Heart left ventricle (tissue), 16 donors: ENCODE results near the gene SEMG2. TPM values are rescaled to one million over a fixed set of nuclear protein-coding genes. Genes with fewer than 3 reads are reported as not detected.

Source experiments
- ATAC-seq, 4 donors: fragments of 200-7000 bp; cut with Tn5 transposase; one replicate each; pipeline ENCODE4 v1.9.1; 2020 to 2022; ENCODE audit warnings: moderate library complexity in 4 of 4, mild to moderate bottlenecking in 3 of 4, moderate number of reproducible peaks in 1 of 4
- DNase-seq, 5 donors: peaks; one replicate each; pipeline ENCODE4 v3.0.0-alpha.2; 2020
- H3K27ac ChIP-seq, 12 donors: fragments of 200-600 bp; sonication (generic) in 4 of 12; one replicate each; pipeline versions ENCODE4 v1.5.0 to v1.8.0; 2016 to 2022; ENCODE audit warnings: mild to moderate bottlenecking in 2 of 12
- H3K27me3 ChIP-seq, 9 donors: fragments of 200-600 bp; sonication (generic) in 2 of 9; one replicate each; pipeline versions ENCODE4 v1.5.1 to v1.8.0; 2016 to 2022; ENCODE audit warnings: mild to moderate bottlenecking in 3 of 9
- H3K36me3 ChIP-seq, 9 donors: fragments of 200-600 bp; sonication (generic) in 2 of 9; one replicate each; pipeline versions ENCODE4 v1.5.0 to v1.8.0; 2018 to 2022; ENCODE audit warnings: mild to moderate bottlenecking in 2 of 9
- H3K4me1 ChIP-seq, 12 donors: fragments of 200-600 bp; sonication (generic) in 4 of 12; one replicate each; pipeline versions ENCODE4 v1.5.0 to v1.8.0; 2016 to 2022; ENCODE audit warnings: mild to moderate bottlenecking in 3 of 12
- H3K4me3 ChIP-seq, 12 donors: fragments of 200-600 bp; sonication (generic) in 4 of 12; one replicate each; pipeline versions ENCODE4 v1.5.0 to v1.8.0; 2017 to 2022; ENCODE audit warnings: mild to moderate bottlenecking in 9 of 12, moderate library complexity in 4 of 12
- H3K9me3 ChIP-seq, 12 donors: fragments of 200-600 bp; sonication (generic) in 4 of 12; one replicate each; pipeline versions ENCODE4 v1.5.0 to v1.8.0; 2016 to 2022; ENCODE audit warnings: mild to moderate bottlenecking in 1 of 12
- POLR2A ChIP-seq, 2 donors: fragments of 450-650 bp; IDR thresholded peaks; one replicate each; pipeline ENCODE4 v1.6.1; 2017; ENCODE audit warnings: antibody characterized with exemption in 2 of 2, mild to moderate bottlenecking in 2 of 2, moderate library complexity in 2 of 2
- WGBS, 4 donors: extraction: QIAGEN DNeasy Blood & Tissue Kit in 2 of 4; methylation state at CpG; one replicate each; pipeline versions ENCODE4 v1.1.5 to v1.1.7; 2013 to 2018; 5-methylcytosine and 5-hydroxymethylcytosine counted together
- intact Hi-C, 10 donors: fragments of 100-400 bp; cut with DNase I; formaldehyde crosslinking; loops; one replicate each; pipeline versions ENCODE4 v1.11.1 to v1.14.2; 2022
- polyA plus RNA-seq, 2 donors: library from polyadenylated mRNA; stranded (reverse); fragments of 200-250 nt; gene quantifications; one replicate each; pipeline ENCODE4 v1.2.3, GENCODE V29; 2013
- total RNA-seq, 9 donors: library from RNA; depleted of rRNA in 2 of 9; stranded (reverse); fragments of >200 nt in 2 of 9; fragmentation: NEBNext Ultra II Directional in 3 of 9; extraction: Animal tissue kit (Norgen Biotek cat#: 25700) in 3 of 9; gene quantifications; one replicate each; pipeline versions ENCODE4 v1.1.0 to v1.2.4, GENCODE V29; 2016 to 2023
- TF ChIP-seq, protein P1 (sequence below), 12 donors: fragments of 200-600 bp; sonication (generic) in 4 of 12; IDR thresholded peaks; one replicate each; pipeline versions ENCODE4 v1.5.0 to v1.8.0; 2018 to 2022; ENCODE audit warnings: antibody characterized with exemption in 12 of 12, mild to moderate bottlenecking in 5 of 12
- donor health status: ischemic (EF 13 %, LVEDD 7.1; RV severe dilation, severe dysfunction).
- donor health status: healthy with polysubstance abuse.
- donor health status: DM: no; HTN: yes; CAD: no.
- donor health status: DM: no; HTN: no; CAD: no.
- donor health status: ischemic (EF 25% LVEDD 6.9; RV normal size, moderate dysfunction).
- donor health status: ischemic (EF 25% LVEDD 5.7; RV mildly dilated, moderate dysfunction).
- donor health status: healthy.
- donor health status: DM: yes; HTN: yes; CAD: no.
- donor health status: ischemic (EF 35%, LVEDD 5.7; RV mildly dilated, moderate dysfunction).
- donor health status: nonischemic (EF 11% LVEDD 7.7; RV severe dilation, severe dysfunction).
- donor health status: DM: yes; HTN: yes; CAD: no.
- donor health status: PGD.
- donor health status: ischemic (EF 29% LVEDD 5.4; RV normal size, mild dysfunction).
- donor health status: nonischemic (EF 23%, LVEDD 6.1; RV moderate dilation, normal function).

SEMG2 gene
- total and polyA plus RNA-seq, 11 donors, result not detected

- no peaks in the 10 kb centered on the region for H3K36me3 ChIP-seq
- DNase-seq (no peak), ATAC-seq (no peak)
- intact Hi-C loops, result no loop called here
- TF ChIP-seq, protein P1, sequence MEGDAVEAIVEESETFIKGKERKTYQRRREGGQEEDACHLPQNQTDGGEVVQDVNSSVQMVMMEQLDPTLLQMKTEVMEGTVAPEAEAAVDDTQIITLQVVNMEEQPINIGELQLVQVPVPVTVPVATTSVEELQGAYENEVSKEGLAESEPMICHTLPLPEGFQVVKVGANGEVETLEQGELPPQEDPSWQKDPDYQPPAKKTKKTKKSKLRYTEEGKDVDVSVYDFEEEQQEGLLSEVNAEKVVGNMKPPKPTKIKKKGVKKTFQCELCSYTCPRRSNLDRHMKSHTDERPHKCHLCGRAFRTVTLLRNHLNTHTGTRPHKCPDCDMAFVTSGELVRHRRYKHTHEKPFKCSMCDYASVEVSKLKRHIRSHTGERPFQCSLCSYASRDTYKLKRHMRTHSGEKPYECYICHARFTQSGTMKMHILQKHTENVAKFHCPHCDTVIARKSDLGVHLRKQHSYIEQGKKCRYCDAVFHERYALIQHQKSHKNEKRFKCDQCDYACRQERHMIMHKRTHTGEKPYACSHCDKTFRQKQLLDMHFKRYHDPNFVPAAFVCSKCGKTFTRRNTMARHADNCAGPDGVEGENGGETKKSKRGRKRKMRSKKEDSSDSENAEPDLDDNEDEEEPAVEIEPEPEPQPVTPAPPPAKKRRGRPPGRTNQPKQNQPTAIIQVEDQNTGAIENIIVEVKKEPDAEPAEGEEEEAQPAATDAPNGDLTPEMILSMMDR (IDR thresholded peaks at IDR 0.05), result no peak
- TF ChIP-seq POLR2A (IDR thresholded peaks at IDR 0.05), result no peak
- no peaks in the 10 kb centered on the region for H3K4me1 ChIP-seq
- no peak overlapping the region for H3K4me3 ChIP-seq
- WGBS, 4 donors, result 72 to 89% (median 86%) methylated on average over 1 of the region's 1 CpG
- peaks cover 0 to 63% (median 7%) of the 10 kb centered on the region in 9 donors for H3K27me3 ChIP-seq
- no peaks in the 10 kb centered on the region for H3K9me3 ChIP-seq
- no peak overlapping the region for H3K27ac ChIP-seq
Observed at GRCh38 chr20:45226287-45226686, 5.1 kb downstream of the SEMG2 start.

DNA sequence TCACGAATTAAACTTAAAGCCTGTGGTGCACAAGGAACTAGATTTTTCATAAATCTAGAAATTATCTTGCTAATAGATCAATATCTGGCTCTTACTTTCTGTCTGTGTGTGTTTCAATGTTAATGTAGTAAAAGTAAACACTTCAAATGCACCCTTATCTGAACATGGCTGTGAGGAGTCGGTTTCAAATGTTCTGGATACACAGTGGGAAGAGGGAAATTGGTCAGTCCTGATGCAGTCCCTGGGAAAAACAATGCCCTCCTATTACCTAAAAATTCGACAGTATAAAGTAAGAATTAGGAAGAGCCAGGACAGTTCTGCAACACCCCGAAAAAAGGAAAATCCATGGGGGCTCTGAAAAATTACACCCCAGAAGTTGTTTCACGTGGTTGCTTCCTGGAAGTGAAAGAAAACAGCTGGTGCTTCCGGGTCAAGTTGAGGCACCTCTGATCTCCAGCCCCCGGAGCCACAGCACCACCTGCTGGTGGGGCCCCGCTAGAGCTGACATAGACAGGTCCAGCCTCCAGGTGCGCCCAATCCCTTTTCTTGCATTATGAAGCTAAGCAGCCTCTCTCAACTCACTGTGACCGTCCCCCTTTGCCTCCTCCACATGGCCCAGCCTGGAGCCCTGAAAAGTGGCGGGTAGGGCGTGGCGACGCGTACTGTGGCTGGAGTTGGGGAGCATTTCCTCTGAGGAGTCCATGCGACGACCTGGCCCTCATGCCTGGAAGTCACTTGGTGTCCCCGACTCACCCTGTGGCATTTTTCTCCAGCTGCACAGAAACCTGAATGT, 8.3 kb downstream of the SEMG2 start:
- no peak for TF ChIP-seq POLR2A (IDR thresholded peaks at IDR 0.05)
- TF ChIP-seq, protein P1 (IDR thresholded peaks at IDR 0.05), result peak in 2 of 12 donors; percentile 19 to 32
- Histone ChIP-seq H3K9me3 (peaks cover 0 to 8% (median under 1%) of the 10 kb centered on the region in 12 donors), H3K36me3 (no peaks in the 10 kb centered on the region), H3K27ac (no peak overlapping the region), H3K4me3 (no peak overlapping the region), H3K4me1 (no peaks in the 10 kb centered on the region), H3K27me3 (peaks cover 0 to 52% (median 7%) of the 10 kb centered on the region in 9 donors)
- no peak for DNase-seq
- intact Hi-C loops, result no loop called here
- ATAC-seq, result no peak
- WGBS, 4 donors, result 58 to 62% (median 60%) methylated on average over 18 of the region's 18 CpGs

- WGBS, 4 donors, result 52 to 72% (median 67%) methylated on average over 8 to 9 of the region's 9 CpGs
- H3K36me3 ChIP-seq, result no peaks in the 10 kb centered on the region
- no peaks in the 10 kb centered on the region for H3K4me1 ChIP-seq
- H3K27ac ChIP-seq, result no peak overlapping the region
- H3K4me3 ChIP-seq, result no peak overlapping the region
- peaks cover 0 to 20% (median 9%) of the 10 kb centered on the region in 12 donors for H3K9me3 ChIP-seq
- DNase-seq (no peak), ATAC-seq (no peak)
- TF ChIP-seq, protein P1 (IDR thresholded peaks at IDR 0.05), result no peak
- TF ChIP-seq POLR2A (IDR thresholded peaks at IDR 0.05), result no peak
- intact Hi-C loops, result no loop called here
- peaks cover 0 to 48% (median 6%) of the 10 kb centered on the region in 9 donors for H3K27me3 ChIP-seq
Observed at GRCh38 chr20:45230631-45231030, 9.5 kb downstream of the SEMG2 start.

DNA sequence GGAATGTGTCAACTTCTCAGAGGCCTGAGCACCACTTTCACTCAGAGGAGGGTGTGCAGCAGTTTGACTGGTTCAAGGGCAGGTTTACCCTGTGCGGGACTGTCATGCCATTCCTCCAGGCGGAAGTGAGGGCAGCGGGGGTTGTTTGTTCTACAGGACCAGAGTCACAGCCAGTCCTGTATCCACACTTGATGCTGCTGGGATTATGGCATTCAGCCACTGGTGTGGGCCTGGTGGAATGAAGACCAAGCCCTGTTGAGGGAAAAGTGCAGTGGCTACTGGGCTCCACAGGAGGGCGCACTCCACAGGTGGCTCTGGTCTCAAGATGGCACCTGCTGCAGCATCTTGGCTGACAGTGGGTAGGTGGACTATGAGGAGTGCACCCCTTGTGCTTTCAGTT, 14.8 kb downstream of the SEMG2 start:
- no peak overlapping the region for H3K4me3 ChIP-seq
- H3K4me1 ChIP-seq, result no peaks in the 10 kb centered on the region
- peaks cover 0 to 25% (median 10%) of the 10 kb centered on the region in 12 donors for H3K9me3 ChIP-seq
- DNase-seq (no peak), ATAC-seq (no peak)
- no peaks in the 10 kb centered on the region for H3K36me3 ChIP-seq
- 64 to 88% (median 69%) methylated on average over 3 to 4 of the region's 4 CpGs for WGBS, 4 donors
- intact Hi-C loops, result no loop called here
- H3K27ac ChIP-seq, result no peak overlapping the region
- TF ChIP-seq POLR2A (IDR thresholded peaks at IDR 0.05), result no peak
- TF ChIP-seq, protein P1 (IDR thresholded peaks at IDR 0.05), result no peak
- H3K27me3 ChIP-seq, result peaks cover 0 to 26% (median 0%) of the 10 kb centered on the region in 9 donors
